ENCODE measurements around the gene YBX3.

DNA sequence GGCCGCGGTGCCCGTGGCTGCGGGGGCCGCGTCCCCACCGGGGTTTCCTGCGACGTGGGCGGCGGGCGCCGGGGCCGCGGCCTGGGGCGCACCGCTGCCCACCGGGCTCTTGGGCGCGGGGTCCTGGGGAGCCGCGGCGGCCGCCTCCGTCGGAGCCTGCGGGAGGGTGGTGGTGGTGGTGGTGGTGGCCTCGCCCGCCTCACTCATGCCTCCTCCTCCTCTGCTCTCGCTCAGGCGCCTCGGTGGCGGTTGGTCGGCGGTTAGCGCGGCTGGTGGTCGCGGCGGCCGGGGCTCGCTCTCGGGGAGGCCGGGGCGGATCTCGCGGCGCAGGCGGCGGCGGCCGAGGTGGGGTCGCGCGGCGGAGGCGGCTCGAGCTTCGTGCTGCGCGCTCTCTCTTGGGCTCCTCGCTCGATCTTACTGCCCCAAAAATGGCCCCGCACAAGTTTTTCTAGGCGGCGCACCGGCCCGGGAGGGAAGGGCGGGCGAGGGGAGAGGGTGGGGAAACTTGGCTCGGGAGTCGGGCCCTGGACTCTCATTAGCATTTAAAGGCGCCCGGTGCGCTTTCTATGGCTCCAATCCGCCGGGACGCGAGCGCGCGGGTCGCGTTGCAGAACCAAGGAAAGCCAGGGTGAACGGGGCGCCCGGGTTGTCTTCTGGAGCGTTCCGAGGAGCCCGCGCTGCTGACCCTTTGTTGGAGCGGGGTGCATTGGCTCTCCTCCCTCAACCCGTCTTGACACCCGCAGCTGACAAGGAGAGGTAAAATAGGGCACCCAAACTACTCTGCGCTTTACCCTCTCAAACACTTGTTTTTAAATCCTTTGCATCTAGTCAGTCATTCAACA lies at the start of gene YBX3:
- TF ChIP-seq, protein P1, sequence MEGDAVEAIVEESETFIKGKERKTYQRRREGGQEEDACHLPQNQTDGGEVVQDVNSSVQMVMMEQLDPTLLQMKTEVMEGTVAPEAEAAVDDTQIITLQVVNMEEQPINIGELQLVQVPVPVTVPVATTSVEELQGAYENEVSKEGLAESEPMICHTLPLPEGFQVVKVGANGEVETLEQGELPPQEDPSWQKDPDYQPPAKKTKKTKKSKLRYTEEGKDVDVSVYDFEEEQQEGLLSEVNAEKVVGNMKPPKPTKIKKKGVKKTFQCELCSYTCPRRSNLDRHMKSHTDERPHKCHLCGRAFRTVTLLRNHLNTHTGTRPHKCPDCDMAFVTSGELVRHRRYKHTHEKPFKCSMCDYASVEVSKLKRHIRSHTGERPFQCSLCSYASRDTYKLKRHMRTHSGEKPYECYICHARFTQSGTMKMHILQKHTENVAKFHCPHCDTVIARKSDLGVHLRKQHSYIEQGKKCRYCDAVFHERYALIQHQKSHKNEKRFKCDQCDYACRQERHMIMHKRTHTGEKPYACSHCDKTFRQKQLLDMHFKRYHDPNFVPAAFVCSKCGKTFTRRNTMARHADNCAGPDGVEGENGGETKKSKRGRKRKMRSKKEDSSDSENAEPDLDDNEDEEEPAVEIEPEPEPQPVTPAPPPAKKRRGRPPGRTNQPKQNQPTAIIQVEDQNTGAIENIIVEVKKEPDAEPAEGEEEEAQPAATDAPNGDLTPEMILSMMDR (conservative IDR thresholded peaks at IDR 0.05; ENCODE audit: low read depth, low read length): no peak
- TF ChIP-seq RAD21 (IDR thresholded peaks at IDR 0.05; ENCODE audit: low read length) (no peak), CEBPB (IDR thresholded peaks at IDR 0.05; ENCODE audit: low read depth, low read length) (no peak), MAFK (IDR thresholded peaks at IDR 0.05; ENCODE audit: low read depth, low read length) (no peak), POLR2A (IDR thresholded peaks at IDR 0.05; ENCODE audit: low read depth, low read length) (peak; percentile 93), RFX5 (IDR thresholded peaks at IDR 0.05; ENCODE audit: low read depth, low read length) (no peak), RCOR1 (IDR thresholded peaks at IDR 0.05; ENCODE audit: insufficient replicate concordance, low read length) (no peak), MAZ (IDR thresholded peaks at IDR 0.05; ENCODE audit: borderline replicate concordance, low read depth, low read length) (peak; percentile 61; the same call in 1 of the 2 replicates), SMC3 (IDR thresholded peaks at IDR 0.05; ENCODE audit: low read depth, low read length) (no peak), MXI1 (IDR thresholded peaks at IDR 0.05; ENCODE audit: borderline replicate concordance, low read depth, low read length) (no peak)
- TF ChIP-seq, protein P2, sequence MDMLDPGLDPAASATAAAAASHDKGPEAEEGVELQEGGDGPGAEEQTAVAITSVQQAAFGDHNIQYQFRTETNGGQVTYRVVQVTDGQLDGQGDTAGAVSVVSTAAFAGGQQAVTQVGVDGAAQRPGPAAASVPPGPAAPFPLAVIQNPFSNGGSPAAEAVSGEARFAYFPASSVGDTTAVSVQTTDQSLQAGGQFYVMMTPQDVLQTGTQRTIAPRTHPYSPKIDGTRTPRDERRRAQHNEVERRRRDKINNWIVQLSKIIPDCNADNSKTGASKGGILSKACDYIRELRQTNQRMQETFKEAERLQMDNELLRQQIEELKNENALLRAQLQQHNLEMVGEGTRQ (IDR thresholded peaks at IDR 0.05; ENCODE audit: low read depth, low read length): no peak
- TF ChIP-seq, protein P3, sequence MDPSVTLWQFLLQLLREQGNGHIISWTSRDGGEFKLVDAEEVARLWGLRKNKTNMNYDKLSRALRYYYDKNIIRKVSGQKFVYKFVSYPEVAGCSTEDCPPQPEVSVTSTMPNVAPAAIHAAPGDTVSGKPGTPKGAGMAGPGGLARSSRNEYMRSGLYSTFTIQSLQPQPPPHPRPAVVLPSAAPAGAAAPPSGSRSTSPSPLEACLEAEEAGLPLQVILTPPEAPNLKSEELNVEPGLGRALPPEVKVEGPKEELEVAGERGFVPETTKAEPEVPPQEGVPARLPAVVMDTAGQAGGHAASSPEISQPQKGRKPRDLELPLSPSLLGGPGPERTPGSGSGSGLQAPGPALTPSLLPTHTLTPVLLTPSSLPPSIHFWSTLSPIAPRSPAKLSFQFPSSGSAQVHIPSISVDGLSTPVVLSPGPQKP (IDR thresholded peaks at IDR 0.05; ENCODE audit: borderline replicate concordance, low read depth, low read length): no peak

Measured in IMR-90 (cell line).